GM19438 (cell line): Measurements from ENCODE around the gene LDB2.

ENCODE experiments used
- ATAC-seq: cut with Tn5 transposase; IDR thresholded peaks from one replicate; pipeline ENCODE4 v1.9.1; 2021; ENCODE audit warnings: low read depth; ENCODE audit not compliant: unreplicated experiment

LDB2 gene

GRCh38 chr4:16516796-16517439 lies 381.5 kb downstream of the LDB2 start:
- no peak for ATAC-seq

GRCh38 chr4:16513876-16514275 lies 384.6 kb downstream of the LDB2 start:
- ATAC-seq, result no peak

GRCh38 chr4:16508968-16509367 lies 389.5 kb downstream of the LDB2 start:
- no peak for ATAC-seq

- ATAC-seq, result no peak
Observed at GRCh38 chr4:16505726-16506125, 392.7 kb downstream of the LDB2 start.

- no peak for ATAC-seq
Observed at GRCh38 chr4:16505267-16505666, 393.2 kb downstream of the LDB2 start.

GRCh38 chr4:16503421-16504100 lies 394.9 kb downstream of the LDB2 start:
- no peak for ATAC-seq

GRCh38 chr4:16498978-16499377 lies 399.5 kb downstream of the LDB2 start:
- ATAC-seq, result no peak

GRCh38 chr4:16496501-16496900 lies 401.9 kb downstream of the LDB2 start:
- ATAC-seq, result no peak

- ATAC-seq, result no peak
Observed at GRCh38 chr4:16492872-16493271, 405.6 kb downstream of the LDB2 start.

- no peak for ATAC-seq
Observed at GRCh38 chr4:16489226-16489625, 409.2 kb downstream of the LDB2 start.

- ATAC-seq, result no peak
Observed at GRCh38 chr4:16488084-16488483, 410.4 kb downstream of the LDB2 start.

- ATAC-seq, result no peak
Observed at GRCh38 chr4:16484711-16485110, 413.7 kb downstream of the LDB2 start.

GRCh38 chr4:16483540-16483939 lies 414.9 kb downstream of the LDB2 start:
- no peak for ATAC-seq

- ATAC-seq, result no peak
Observed at GRCh38 chr4:16480011-16480410, 418.4 kb downstream of the LDB2 start.

GRCh38 chr4:16472537-16472936 lies 425.9 kb downstream of the LDB2 start:
- ATAC-seq, result no peak

- ATAC-seq, result no peak
Observed at GRCh38 chr4:16467061-16467460, 431.4 kb downstream of the LDB2 start.

- no peak for ATAC-seq
Observed at GRCh38 chr4:16466581-16466980, 431.9 kb downstream of the LDB2 start.

- no peak for ATAC-seq
Observed at GRCh38 chr4:16464651-16465050, 433.8 kb downstream of the LDB2 start.

GRCh38 chr4:16462656-16463055 lies 435.8 kb downstream of the LDB2 start:
- ATAC-seq, result no peak

- ATAC-seq, result no peak
Observed at GRCh38 chr4:16461362-16461761, 437.1 kb downstream of the LDB2 start.

GRCh38 chr4:16457944-16458343 lies 440.5 kb downstream of the LDB2 start:
- ATAC-seq, result no peak
